Upper lobe of right lung (tissue), 1 donor: ENCODE results near the gene FKBP7. TPM values are rescaled to one million over a fixed set of nuclear protein-coding genes. Genes with fewer than 3 reads are reported as not detected.
"Not testable (repeated sequence)": the region's sequence is repeated elsewhere in the genome, so short reads cannot be mapped to it uniquely, and the experiment has no call there.

ENCODE experiments used
- ATAC-seq: fragments of 200-7000 bp; cut with Tn5 transposase; one replicate; pipeline ENCODE4 v1.9.1; 2020; ENCODE audit warnings: mild to moderate bottlenecking, moderate library complexity
- DNase-seq: peaks from one replicate; pipeline ENCODE4 v3.0.0-alpha.2; 2020
- H3K27ac ChIP-seq: fragments of 200-600 bp; one replicate; pipeline ENCODE4 v1.8.0; 2022
- H3K27me3 ChIP-seq: fragments of 200-600 bp; one replicate; pipeline ENCODE4 v1.8.0; 2022; ENCODE audit warnings: mild to moderate bottlenecking
- H3K36me3 ChIP-seq: fragments of 200-600 bp; one replicate; pipeline ENCODE4 v1.8.0; 2022
- H3K4me1 ChIP-seq: fragments of 200-600 bp; one replicate; pipeline ENCODE4 v1.8.0; 2022
- H3K4me3 ChIP-seq: fragments of 200-600 bp; one replicate; pipeline ENCODE4 v1.8.0; 2022; ENCODE audit warnings: mild to moderate bottlenecking
- H3K9me3 ChIP-seq: fragments of 200-600 bp; one replicate; pipeline ENCODE4 v1.8.0; 2022
- intact Hi-C: fragments of 100-400 bp; cut with DNase I; formaldehyde crosslinking; loops from one replicate; pipeline ENCODE4 v1.11.0; 2022
- long read RNA-seq: library from polyadenylated mRNA; unstranded; transcript quantifications from one replicate; pipeline ENCODE4 v2.0.0, GENCODE V29; 2021
- total RNA-seq: library from RNA; stranded (reverse); fragmentation: NEBNext Ultra II Directional; extraction: Animal tissue kit (Norgen Biotek cat#: 25700); gene quantifications from one replicate; pipeline ENCODE4 v1.2.1, GENCODE V29; 2021
- TF ChIP-seq, protein P1 (sequence below): fragments of 200-600 bp; IDR thresholded peaks from one replicate; pipeline ENCODE4 v1.8.0; 2022; ENCODE audit warnings: antibody characterized with exemption
- donor health status: DM: no; HTN: yes; CAD: no; lungs with severe emphysema.

The FKBP7 gene, protein sequence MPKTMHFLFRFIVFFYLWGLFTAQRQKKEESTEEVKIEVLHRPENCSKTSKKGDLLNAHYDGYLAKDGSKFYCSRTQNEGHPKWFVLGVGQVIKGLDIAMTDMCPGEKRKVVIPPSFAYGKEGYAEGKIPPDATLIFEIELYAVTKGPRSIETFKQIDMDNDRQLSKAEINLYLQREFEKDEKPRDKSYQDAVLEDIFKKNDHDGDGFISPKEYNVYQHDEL
- total RNA-seq, result 7.3 TPM
- long read RNA-seq, transcript FKBP7-204 (4 exons, 2,834 nt), result major isoform, 6 of 13 reads
- long read RNA-seq, transcript FKBP7-205 (4 exons, 666 nt), result minor isoform, 5 of 13 reads
- long read RNA-seq, partial matches to known transcripts, result 0 of 13 reads
- long read RNA-seq, other reads (novel, unspliced or antisense), result 0 of 13 reads

DNA sequence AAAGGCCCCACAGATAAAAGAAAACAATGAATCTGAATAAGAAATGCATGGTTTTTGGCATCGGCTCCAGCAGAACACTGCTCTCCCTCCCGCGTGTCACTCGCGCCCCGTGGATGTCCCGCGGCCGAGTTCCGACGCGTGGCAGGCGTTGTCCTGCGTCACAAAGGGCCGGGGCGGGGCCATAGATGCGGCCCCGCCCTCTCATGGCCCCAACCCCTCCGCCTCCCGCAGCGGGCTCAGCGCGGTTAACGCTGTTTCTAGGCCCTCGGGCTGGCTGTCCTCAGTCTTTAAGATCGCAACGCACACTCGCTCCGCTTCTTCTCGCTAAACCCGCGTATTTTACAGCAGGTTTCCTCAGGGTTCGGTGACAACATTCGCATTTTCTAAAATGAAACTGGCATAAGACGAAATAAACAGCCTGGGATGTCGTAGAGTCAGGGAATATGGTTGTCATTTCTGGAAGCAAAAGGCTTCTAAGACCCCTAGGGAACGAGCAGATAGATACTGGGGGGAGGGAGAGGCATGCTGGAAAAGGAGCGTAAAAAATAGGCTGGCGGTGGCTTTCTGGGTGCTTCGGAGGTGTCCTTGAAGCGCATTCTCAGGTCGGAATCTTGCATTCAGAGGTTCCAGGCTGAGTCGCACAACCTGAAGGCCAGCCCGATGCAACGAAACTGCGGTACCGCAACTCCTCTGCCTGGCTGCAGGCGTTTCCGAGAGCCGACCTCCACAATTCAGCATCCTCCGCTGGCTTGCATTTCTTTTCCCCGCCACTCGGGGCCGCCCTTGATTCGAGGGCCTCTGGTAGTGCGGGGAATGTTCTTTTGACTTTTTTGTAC is at the start of gene FKBP7:
TSS of gene FKBP7 (minus strand) at position 162 of the 836 bp plus-strand sequence. CDS start at position 61, 101 bp downstream.
- Histone ChIP-seq H3K4me1 (peaks cover 35% of the 10 kb centered on the region), H3K27ac (peak within 1 kb of the TSS; percentile 92)
- intact Hi-C loops, result no loop called here

DNA sequence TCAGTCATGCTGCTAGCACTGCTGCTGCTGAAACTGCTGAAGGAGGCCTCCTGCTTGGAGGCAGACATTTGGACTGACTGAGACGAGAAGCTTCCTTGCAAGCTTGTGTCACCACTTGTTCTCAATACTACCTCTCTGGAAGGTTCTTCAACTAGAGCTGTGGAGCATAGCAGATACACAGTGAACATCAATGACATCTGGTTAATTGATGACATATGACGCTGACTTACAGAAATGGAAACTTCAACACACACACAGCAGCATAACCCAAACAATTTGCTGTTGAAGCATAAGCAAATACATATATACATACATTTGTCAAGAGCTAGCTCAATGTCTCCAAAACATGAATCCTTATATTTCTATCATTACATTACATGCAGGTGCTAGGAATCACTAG is 49.2 kb upstream of the FKBP7 start:
- Histone ChIP-seq H3K27ac (no peak overlapping the region), H3K36me3 (peaks cover 18% of the 10 kb centered on the region), H3K9me3 (no peaks in the 10 kb centered on the region), H3K4me3 (no peak overlapping the region), H3K27me3 (no peaks in the 10 kb centered on the region), H3K4me1 (peaks cover 9% of the 10 kb centered on the region)
- DNase-seq (no peak), ATAC-seq (no peak)
- TF ChIP-seq, protein P1, sequence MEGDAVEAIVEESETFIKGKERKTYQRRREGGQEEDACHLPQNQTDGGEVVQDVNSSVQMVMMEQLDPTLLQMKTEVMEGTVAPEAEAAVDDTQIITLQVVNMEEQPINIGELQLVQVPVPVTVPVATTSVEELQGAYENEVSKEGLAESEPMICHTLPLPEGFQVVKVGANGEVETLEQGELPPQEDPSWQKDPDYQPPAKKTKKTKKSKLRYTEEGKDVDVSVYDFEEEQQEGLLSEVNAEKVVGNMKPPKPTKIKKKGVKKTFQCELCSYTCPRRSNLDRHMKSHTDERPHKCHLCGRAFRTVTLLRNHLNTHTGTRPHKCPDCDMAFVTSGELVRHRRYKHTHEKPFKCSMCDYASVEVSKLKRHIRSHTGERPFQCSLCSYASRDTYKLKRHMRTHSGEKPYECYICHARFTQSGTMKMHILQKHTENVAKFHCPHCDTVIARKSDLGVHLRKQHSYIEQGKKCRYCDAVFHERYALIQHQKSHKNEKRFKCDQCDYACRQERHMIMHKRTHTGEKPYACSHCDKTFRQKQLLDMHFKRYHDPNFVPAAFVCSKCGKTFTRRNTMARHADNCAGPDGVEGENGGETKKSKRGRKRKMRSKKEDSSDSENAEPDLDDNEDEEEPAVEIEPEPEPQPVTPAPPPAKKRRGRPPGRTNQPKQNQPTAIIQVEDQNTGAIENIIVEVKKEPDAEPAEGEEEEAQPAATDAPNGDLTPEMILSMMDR, result no peak
- intact Hi-C loops, result no loop called here

More for the DNA sequence above, at the start of gene FKBP7:
- ATAC-seq, result peak; percentile 86
- Histone ChIP-seq H3K36me3 (no peaks in the 10 kb centered on the region), H3K4me3 (peak within 1 kb of the TSS; percentile 63), H3K9me3 (no peaks in the 10 kb centered on the region), H3K27me3 (no peaks in the 10 kb centered on the region)
- TF ChIP-seq, protein P1, result peak; percentile 80
- DNase-seq, result peak; percentile 93

DNA sequence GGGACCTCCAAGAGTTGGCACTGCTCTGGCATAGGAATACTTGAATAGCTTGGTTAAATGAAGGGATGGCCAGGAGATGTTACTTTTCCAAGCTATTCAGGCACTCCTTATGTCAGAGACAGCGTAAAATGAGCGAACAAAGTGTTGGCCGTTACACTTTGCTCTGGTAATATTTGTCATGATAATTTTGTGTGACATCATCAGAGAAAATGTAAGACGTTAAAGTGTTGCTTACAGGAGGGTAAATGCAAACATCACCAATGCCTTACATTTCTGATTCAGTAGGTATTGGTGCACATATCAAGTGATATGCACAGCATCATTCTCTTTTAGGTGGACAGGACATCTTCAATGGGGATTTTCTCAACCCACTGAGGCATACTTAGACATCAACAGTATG is 47.9 kb upstream of the FKBP7 start:
- ATAC-seq, result no peak
- intact Hi-C loops, result no loop called here
- Histone ChIP-seq H3K27ac (no peak overlapping the region), H3K4me3 (no peak overlapping the region), H3K36me3 (peaks cover 5% of the 10 kb centered on the region), H3K27me3 (no peaks in the 10 kb centered on the region), H3K9me3 (no peaks in the 10 kb centered on the region), H3K4me1 (peaks cover 9% of the 10 kb centered on the region)
- no peak for DNase-seq
- TF ChIP-seq, protein P1, result no peak

DNA sequence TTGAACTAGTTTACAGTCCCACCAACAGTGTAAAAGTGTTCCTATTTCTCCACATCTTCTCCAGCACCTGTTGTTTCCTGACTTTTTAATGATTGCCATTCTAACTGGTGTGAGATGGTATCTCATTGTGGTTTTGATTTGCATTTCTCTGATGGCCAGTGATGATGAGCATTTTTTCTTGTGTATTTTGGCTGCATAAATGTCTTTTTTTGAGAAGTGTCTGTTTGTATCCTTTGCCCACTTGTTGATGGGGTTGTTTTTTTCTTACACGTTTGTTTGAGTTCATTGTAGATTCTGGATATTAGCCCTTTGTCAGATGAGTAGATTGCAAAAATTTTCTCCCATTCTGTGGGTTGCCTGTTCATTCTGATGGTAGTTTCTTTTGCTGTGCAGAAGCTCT is 47.1 kb upstream of the FKBP7 start:
- H3K9me3 ChIP-seq, H3K27me3 ChIP-seq, H3K4me1 ChIP-seq, DNase-seq, H3K36me3 ChIP-seq, H3K4me3 ChIP-seq, ATAC-seq, H3K27ac ChIP-seq, intact Hi-C loops: not testable (repeated sequence)

DNA sequence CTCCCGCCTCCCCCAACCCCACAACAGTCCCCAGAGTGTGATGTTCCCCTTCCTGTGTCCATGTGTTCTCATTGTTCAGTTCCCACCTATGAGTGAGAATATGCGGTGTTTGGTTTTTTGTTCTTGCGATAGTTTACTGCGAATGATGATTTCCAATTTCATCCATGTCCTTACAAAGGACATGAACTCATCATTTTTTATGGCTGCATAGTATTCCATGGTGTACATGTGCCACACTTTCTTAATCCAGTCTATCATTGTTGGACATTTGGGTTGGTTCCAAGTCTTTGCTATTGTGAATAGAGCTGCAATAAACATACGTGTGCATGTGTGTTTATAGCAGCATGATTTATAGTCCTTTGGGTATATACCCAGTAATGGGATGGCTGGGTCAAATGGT is 46.6 kb upstream of the FKBP7 start:
- H3K27me3 ChIP-seq, DNase-seq, intact Hi-C loops, H3K9me3 ChIP-seq, H3K4me1 ChIP-seq, ATAC-seq, H3K4me3 ChIP-seq, H3K36me3 ChIP-seq, H3K27ac ChIP-seq: not testable (repeated sequence)

DNA sequence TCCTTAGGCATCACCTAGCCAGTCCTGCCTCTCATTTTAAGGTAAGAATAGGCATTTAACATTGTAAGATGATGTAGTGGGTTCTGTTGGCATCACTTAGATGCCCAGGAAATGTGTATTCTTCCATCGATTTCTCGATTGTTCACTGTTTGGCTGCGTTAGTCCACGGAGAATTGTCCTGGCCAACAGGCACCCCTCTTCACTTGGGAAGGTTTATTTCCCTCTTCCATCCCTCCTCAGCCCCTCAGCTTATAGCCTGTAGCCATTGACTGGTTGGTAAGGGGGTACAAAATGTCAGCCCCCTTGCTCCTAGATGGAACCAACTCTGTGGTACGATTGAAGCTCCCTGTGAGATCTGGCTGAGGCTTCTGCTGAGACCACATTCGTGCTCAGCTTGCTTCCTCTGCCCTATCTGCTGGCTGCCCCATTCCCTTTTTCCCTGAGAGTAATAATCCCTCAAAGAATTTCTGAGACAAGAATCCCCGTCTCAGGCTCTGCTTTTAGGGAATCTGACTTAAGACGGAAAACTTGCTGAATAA is 45.3 kb upstream of the FKBP7 start:
- TF ChIP-seq, protein P1, result no peak
- H3K9me3 ChIP-seq, result no peaks in the 10 kb centered on the region
- DNase-seq, result no peak
- peak overlapping the region; percentile 82 for H3K27ac ChIP-seq
- ATAC-seq, result no peak
- H3K4me3 ChIP-seq, result peak overlapping the region; percentile 76
- peaks cover 5% of the 10 kb centered on the region for H3K36me3 ChIP-seq
- H3K4me1 ChIP-seq, result peaks cover 6% of the 10 kb centered on the region
- H3K27me3 ChIP-seq, result no peaks in the 10 kb centered on the region
- intact Hi-C loops, result no loop called here
